Heart left ventricle (tissue), 16 donors: ENCODE measurements around the gene MBD3. TPM values are rescaled to one million over a fixed set of nuclear protein-coding genes. Genes with fewer than 3 reads are reported as not detected.

Experiments used
- ATAC-seq, 4 donors: fragments of 200-7000 bp; cut with Tn5 transposase; one replicate each; pipeline ENCODE4 v1.9.1; 2020 to 2022; ENCODE audit warnings: moderate library complexity in 4 of 4, mild to moderate bottlenecking in 3 of 4, moderate number of reproducible peaks in 1 of 4
- DNase-seq, 5 donors: peaks; one replicate each; pipeline ENCODE4 v3.0.0-alpha.2; 2020
- H3K27ac ChIP-seq, 12 donors: fragments of 200-600 bp; sonication (generic) in 4 of 12; one replicate each; pipeline versions ENCODE4 v1.5.0 to v1.8.0; 2016 to 2022; ENCODE audit warnings: mild to moderate bottlenecking in 2 of 12
- H3K27me3 ChIP-seq, 9 donors: fragments of 200-600 bp; sonication (generic) in 2 of 9; one replicate each; pipeline versions ENCODE4 v1.5.1 to v1.8.0; 2016 to 2022; ENCODE audit warnings: mild to moderate bottlenecking in 3 of 9
- H3K36me3 ChIP-seq, 9 donors: fragments of 200-600 bp; sonication (generic) in 2 of 9; one replicate each; pipeline versions ENCODE4 v1.5.0 to v1.8.0; 2018 to 2022; ENCODE audit warnings: mild to moderate bottlenecking in 2 of 9
- H3K4me1 ChIP-seq, 12 donors: fragments of 200-600 bp; sonication (generic) in 4 of 12; one replicate each; pipeline versions ENCODE4 v1.5.0 to v1.8.0; 2016 to 2022; ENCODE audit warnings: mild to moderate bottlenecking in 3 of 12
- H3K4me3 ChIP-seq, 12 donors: fragments of 200-600 bp; sonication (generic) in 4 of 12; one replicate each; pipeline versions ENCODE4 v1.5.0 to v1.8.0; 2017 to 2022; ENCODE audit warnings: mild to moderate bottlenecking in 9 of 12, moderate library complexity in 4 of 12
- H3K9me3 ChIP-seq, 12 donors: fragments of 200-600 bp; sonication (generic) in 4 of 12; one replicate each; pipeline versions ENCODE4 v1.5.0 to v1.8.0; 2016 to 2022; ENCODE audit warnings: mild to moderate bottlenecking in 1 of 12
- CTCF ChIP-seq, 12 donors: fragments of 200-600 bp; sonication (generic) in 4 of 12; IDR thresholded peaks; one replicate each; pipeline versions ENCODE4 v1.5.0 to v1.8.0; 2018 to 2022; ENCODE audit warnings: antibody characterized with exemption in 12 of 12, mild to moderate bottlenecking in 5 of 12
- POLR2A ChIP-seq, 2 donors: fragments of 450-650 bp; IDR thresholded peaks; one replicate each; pipeline ENCODE4 v1.6.1; 2017; ENCODE audit warnings: antibody characterized with exemption in 2 of 2, mild to moderate bottlenecking in 2 of 2, moderate library complexity in 2 of 2
- WGBS, 4 donors: extraction: QIAGEN DNeasy Blood & Tissue Kit in 2 of 4; methylation state at CpG; one replicate each; pipeline versions ENCODE4 v1.1.5 to v1.1.7; 2013 to 2018; 5-methylcytosine and 5-hydroxymethylcytosine counted together
- intact Hi-C, 10 donors: fragments of 100-400 bp; cut with DNase I; formaldehyde crosslinking; loops; one replicate each; pipeline versions ENCODE4 v1.11.1 to v1.14.2; 2022
- polyA plus RNA-seq, 2 donors: library from polyadenylated mRNA; stranded (reverse); fragments of 200-250 nt; gene quantifications; one replicate each; pipeline ENCODE4 v1.2.3, GENCODE V29; 2013
- total RNA-seq, 9 donors: library from RNA; depleted of rRNA in 2 of 9; stranded (reverse); fragments of >200 nt in 2 of 9; fragmentation: NEBNext Ultra II Directional in 3 of 9; extraction: Animal tissue kit (Norgen Biotek cat#: 25700) in 3 of 9; gene quantifications; one replicate each; pipeline versions ENCODE4 v1.1.0 to v1.2.4, GENCODE V29; 2016 to 2023
- donor health status: ischemic (EF 13 %, LVEDD 7.1; RV severe dilation, severe dysfunction).
- donor health status: healthy with polysubstance abuse.
- donor health status: DM: no; HTN: yes; CAD: no.
- donor health status: DM: no; HTN: no; CAD: no.
- donor health status: ischemic (EF 25% LVEDD 6.9; RV normal size, moderate dysfunction).
- donor health status: ischemic (EF 25% LVEDD 5.7; RV mildly dilated, moderate dysfunction).
- donor health status: healthy.
- donor health status: DM: yes; HTN: yes; CAD: no.
- donor health status: ischemic (EF 35%, LVEDD 5.7; RV mildly dilated, moderate dysfunction).
- donor health status: nonischemic (EF 11% LVEDD 7.7; RV severe dilation, severe dysfunction).
- donor health status: DM: yes; HTN: yes; CAD: no.
- donor health status: PGD.
- donor health status: ischemic (EF 29% LVEDD 5.4; RV normal size, mild dysfunction).
- donor health status: nonischemic (EF 23%, LVEDD 6.1; RV moderate dilation, normal function).

MBD3 gene
- total and polyA plus RNA-seq, 11 donors: 38.6 to 146 (median 72.8) TPM

GRCh38 chr19:1569997-1570396 lies 22.7 kb downstream of the MBD3 start:
- no peak for TF ChIP-seq POLR2A (IDR thresholded peaks at IDR 0.05)
- TF ChIP-seq CTCF (IDR thresholded peaks at IDR 0.05): no peak
- WGBS, 4 donors: 75 to 77% (median 75%) methylated on average over 4 of the region's 4 CpGs
- Histone ChIP-seq H3K27ac (no peak overlapping the region), H3K4me1 (peaks cover 0 to 25% (median 9%) of the 10 kb centered on the region in 12 donors), H3K27me3 (peaks cover 0 to 4% (median 0%) of the 10 kb centered on the region in 9 donors), H3K4me3 (no peak overlapping the region), H3K9me3 (no peaks in the 10 kb centered on the region), H3K36me3 (no peaks in the 10 kb centered on the region)
- ATAC-seq: no peak
- no peak for DNase-seq
- intact Hi-C loops: loop anchor here in 1 of 10 donors (5.0 kb wide), 1 partner anchor 82 kb away; the partner anchor contains the start of gene TCF3

GRCh38 chr19:1568320-1569019 lies 24.2 kb downstream of the MBD3 start, which contains the start of gene MEX3D:
MEX3D (minus strand) TSS chr19:1568325; CDS start chr19:1568058, 267 bp downstream.
- WGBS, 4 donors: 7 to 37% (median 12%) methylated on average over 6 to 62 of the region's 63 CpGs
- DNase-seq: peak; percentile 66 to 88 (median 83)
- intact Hi-C loops: loop anchor here in 1 of 10 donors (5.0 kb wide), 1 partner anchor 84 kb away; the partner anchor contains the start of gene TCF3

GRCh38 chr19:1567848-1568227 lies 24.8 kb downstream of the MBD3 start:
- Histone ChIP-seq H3K4me3 (peak overlapping the region in 4 of 12 donors; percentile 69 to 95 (median 86)), H3K27ac (no peak overlapping the region), H3K36me3 (no peaks in the 10 kb centered on the region), H3K4me1 (peaks cover 0 to 25% (median 9%) of the 10 kb centered on the region in 12 donors), H3K27me3 (peaks cover 0 to 4% (median 0%) of the 10 kb centered on the region in 9 donors), H3K9me3 (no peaks in the 10 kb centered on the region)
- WGBS, 4 donors: 0% methylated on average over 68 to 72 of the region's 73 CpGs; no CpG with 5 or more reads in 2 of the 4 donors
- no peak for TF ChIP-seq POLR2A (IDR thresholded peaks at IDR 0.05)
- no peak for TF ChIP-seq CTCF (IDR thresholded peaks at IDR 0.05)
- DNase-seq (no peak), ATAC-seq (no peak)
- intact Hi-C loops: loop anchor here in 1 of 10 donors (5.0 kb wide), 1 partner anchor 84 kb away; the partner anchor contains the start of gene TCF3

More at GRCh38 chr19:1568320-1569019, 24.2 kb downstream of the MBD3 start, which contains the start of gene MEX3D:
- H3K9me3 ChIP-seq: no peaks in the 10 kb centered on the region
- H3K4me1 ChIP-seq: peaks cover 0 to 25% (median 9%) of the 10 kb centered on the region in 12 donors
- peaks cover 0 to 4% (median 0%) of the 10 kb centered on the region in 9 donors for H3K27me3 ChIP-seq
- H3K4me3 ChIP-seq: peak within 1 kb of the TSS; percentile 56 to 95 (median 76)
- no peak for TF ChIP-seq POLR2A (IDR thresholded peaks at IDR 0.05)
- TF ChIP-seq CTCF (IDR thresholded peaks at IDR 0.05): no peak
- peak within 1 kb of the TSS; percentile 60 to 91 (median 79) for H3K27ac ChIP-seq
- no peaks in the 10 kb centered on the region for H3K36me3 ChIP-seq
- peak; percentile 41 to 84 (median 82) for ATAC-seq
